ENCODE results near the gene TENM3.

Gene TENM3

GRCh38 chr4:182251116-182251515 lies 7.9 kb downstream of the TENM3 start:
- no peak for TF ChIP-seq CTCF (IDR thresholded peaks at IDR 0.05)
- H3K36me3 Mint-ChIP-seq (ENCODE audit: low read depth), result peaks cover 26% of the 10 kb centered on the region
- no peak overlapping the region for H3K4me3 Mint-ChIP-seq
- no peak for DNase-seq
- no peak overlapping the region for H3K27ac Mint-ChIP-seq
- H3K4me1 Mint-ChIP-seq, result peaks cover 11% of the 10 kb centered on the region
- H3K27me3 Mint-ChIP-seq (ENCODE audit: low read depth, poor library complexity), result peaks cover 3% of the 10 kb centered on the region
- peaks cover 10% of the 10 kb centered on the region for H3K9me3 Mint-ChIP-seq

GRCh38 chr4:182252220-182252619 lies 9.0 kb downstream of the TENM3 start:
- Mint-ChIP-seq H3K27me3 (ENCODE audit: low read depth, poor library complexity) (peaks cover 5% of the 10 kb centered on the region), H3K4me3 (no peak overlapping the region), H3K9me3 (peaks cover 14% of the 10 kb centered on the region), H3K36me3 (ENCODE audit: low read depth) (peaks cover 26% of the 10 kb centered on the region), H3K4me1 (peaks cover under 1% of the 10 kb centered on the region), H3K27ac (no peak overlapping the region)
- DNase-seq, result no peak
- TF ChIP-seq CTCF (IDR thresholded peaks at IDR 0.05), result no peak

GRCh38 chr4:182254026-182254780 lies 11.0 kb downstream of the TENM3 start:
- Mint-ChIP-seq H3K9me3 (peaks cover 14% of the 10 kb centered on the region), H3K4me1 (no peaks in the 10 kb centered on the region), H3K27ac (peak overlapping the region; percentile 36), H3K4me3 (no peak overlapping the region), H3K27me3 (ENCODE audit: low read depth, poor library complexity) (peaks cover 6% of the 10 kb centered on the region), H3K36me3 (ENCODE audit: low read depth) (peaks cover 25% of the 10 kb centered on the region)
- TF ChIP-seq CTCF (IDR thresholded peaks at IDR 0.05), result no peak
- no peak for DNase-seq

GRCh38 chr4:182255441-182256190 lies 12.4 kb downstream of the TENM3 start:
- Mint-ChIP-seq H3K36me3 (ENCODE audit: low read depth) (peaks cover 22% of the 10 kb centered on the region), H3K27me3 (ENCODE audit: low read depth, poor library complexity) (peaks cover 3% of the 10 kb centered on the region), H3K4me1 (no peaks in the 10 kb centered on the region), H3K4me3 (no peak overlapping the region), H3K9me3 (peaks cover 12% of the 10 kb centered on the region), H3K27ac (no peak overlapping the region)
- no peak for TF ChIP-seq CTCF (IDR thresholded peaks at IDR 0.05)
- no peak for DNase-seq

GRCh38 chr4:182257016-182257415 lies 13.8 kb downstream of the TENM3 start:
- H3K4me1 Mint-ChIP-seq, result no peaks in the 10 kb centered on the region
- peaks cover 3% of the 10 kb centered on the region for H3K27me3 Mint-ChIP-seq (ENCODE audit: low read depth, poor library complexity)
- H3K36me3 Mint-ChIP-seq (ENCODE audit: low read depth), result peaks cover 26% of the 10 kb centered on the region
- H3K27ac Mint-ChIP-seq, result peak overlapping the region; percentile 80
- TF ChIP-seq CTCF (IDR thresholded peaks at IDR 0.05), result no peak
- H3K9me3 Mint-ChIP-seq, result peaks cover 17% of the 10 kb centered on the region
- no peak for DNase-seq
- H3K4me3 Mint-ChIP-seq, result no peak overlapping the region
